GM19351 (cell line): Measurements from ENCODE around the gene AUTS2.
A peak's percentile ranks its signal among the peaks of the same experiment; 100 is the strongest.

Source experiments
- ATAC-seq: cut with Tn5 transposase; IDR thresholded peaks from one replicate; pipeline ENCODE4 v1.9.1; 2021; ENCODE audit warnings: mild to moderate bottlenecking, moderate library complexity; ENCODE audit not compliant: unreplicated experiment

Gene AUTS2

GRCh38 chr7:69754476-69754875 is 156.2 kb downstream of the AUTS2 start:
- ATAC-seq: no peak

DNA sequence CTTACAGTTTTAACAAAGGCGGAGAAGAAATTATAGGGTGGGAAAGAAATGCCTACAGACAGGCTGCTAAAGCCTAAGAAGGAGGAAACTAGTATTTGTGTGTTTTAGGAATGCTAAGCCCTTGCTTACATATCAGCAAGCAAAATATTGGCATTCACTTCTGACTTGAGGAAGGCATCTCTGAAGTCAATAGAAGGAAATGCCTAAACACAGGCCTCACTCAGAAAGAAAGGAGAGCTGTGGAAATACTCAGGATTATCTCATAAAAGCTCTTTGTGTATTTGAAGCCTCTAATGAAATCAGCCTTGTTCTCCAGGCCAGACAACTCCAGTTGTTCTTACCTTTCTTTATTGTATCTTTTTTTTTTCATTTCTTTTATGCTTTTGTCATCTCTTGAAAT is 158.0 kb downstream of the AUTS2 start:
- ATAC-seq: no peak

GRCh38 chr7:69757528-69757927 is 159.3 kb downstream of the AUTS2 start:
- no peak for ATAC-seq

GRCh38 chr7:69757981-69758430 is 159.7 kb downstream of the AUTS2 start:
- ATAC-seq: no peak

DNA sequence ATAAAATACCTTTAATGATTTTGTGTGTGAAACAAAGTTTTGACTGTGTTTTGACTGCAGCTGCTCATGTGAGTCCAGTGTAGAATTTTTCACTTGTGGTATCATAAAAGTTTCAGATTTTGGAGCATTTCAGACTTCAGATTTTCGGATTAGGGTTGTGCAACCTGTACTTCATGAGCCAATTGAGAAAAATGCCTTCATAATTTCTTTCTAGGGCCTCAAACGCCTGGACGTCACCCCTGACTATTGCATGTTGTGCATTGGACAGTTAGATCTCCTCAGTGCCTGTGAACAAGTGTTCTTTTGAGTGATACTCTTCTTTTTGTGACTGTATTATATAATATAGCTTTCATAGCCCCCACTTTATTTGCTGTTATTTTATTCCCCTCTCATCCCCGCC is 161.1 kb downstream of the AUTS2 start:
- ATAC-seq: no peak

- no peak for ATAC-seq
These were observed 163.1 kb downstream of the AUTS2 start for GRCh38 chr7:69761290-69761922.

DNA sequence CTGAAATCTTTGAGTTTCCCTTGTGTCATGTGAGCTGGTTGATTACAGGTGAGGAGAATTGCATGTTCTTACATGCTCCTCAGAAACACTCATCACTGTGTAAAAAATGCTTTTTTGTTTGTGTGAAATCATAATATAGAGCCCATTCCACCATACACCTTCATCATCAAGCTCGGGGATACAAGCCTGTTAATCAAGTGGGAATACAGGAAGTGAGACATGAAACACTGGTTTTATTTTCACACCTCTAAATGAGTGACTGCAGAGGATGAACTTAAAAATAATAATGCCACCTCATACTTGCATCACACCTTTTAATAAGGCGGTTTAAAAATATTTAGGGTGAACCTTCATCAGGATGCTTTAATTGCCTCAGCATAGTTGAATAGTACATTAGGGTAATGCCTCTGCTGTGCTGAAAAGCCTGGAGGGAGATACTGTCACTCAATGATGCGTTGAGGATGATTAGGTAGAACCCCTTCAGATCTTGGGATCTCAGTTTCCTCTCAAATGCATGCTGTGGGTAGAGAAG is 164.6 kb downstream of the AUTS2 start:
- ATAC-seq: peak; percentile 60

DNA sequence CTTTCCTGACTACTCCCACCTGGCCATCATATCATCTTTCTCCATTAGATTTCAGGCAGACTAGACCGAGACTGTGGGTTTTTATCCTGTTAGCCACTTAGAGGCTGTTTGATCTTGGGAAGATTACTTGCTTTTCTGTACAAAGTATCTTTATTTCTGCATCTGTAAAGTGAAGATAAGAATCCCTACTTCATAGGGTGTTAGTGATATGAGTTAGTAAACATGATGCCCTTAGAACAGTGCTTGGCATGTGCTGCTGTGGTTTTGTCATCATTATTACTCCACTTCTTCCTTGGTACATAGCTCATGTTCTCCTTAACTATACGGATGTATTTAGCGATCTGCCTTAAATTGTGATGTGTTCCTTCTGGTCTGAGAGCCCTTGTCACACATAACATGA is 165.2 kb downstream of the AUTS2 start:
- ATAC-seq: no peak

- no peak for ATAC-seq
These were observed 165.9 kb downstream of the AUTS2 start for GRCh38 chr7:69764147-69764546.

DNA sequence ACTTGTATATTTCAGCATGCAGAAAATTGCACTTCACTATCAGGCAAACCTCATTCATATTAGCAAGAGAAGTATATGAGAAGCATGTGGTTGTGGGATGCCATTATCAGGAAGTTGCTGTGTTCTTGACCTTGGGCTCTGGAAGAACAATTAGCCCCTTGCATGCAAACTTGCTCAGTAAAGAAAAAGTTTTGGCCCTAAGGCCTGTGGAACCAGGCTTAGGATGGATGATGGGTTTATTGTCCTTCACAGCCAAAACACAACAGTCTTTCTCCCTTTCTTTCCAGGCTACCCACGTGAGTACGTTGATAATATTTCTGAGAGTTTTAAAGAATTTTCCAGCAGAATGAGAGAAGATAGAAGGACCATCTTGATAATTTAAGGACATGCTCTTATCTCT is 166.4 kb downstream of the AUTS2 start:
- ATAC-seq: no peak

DNA sequence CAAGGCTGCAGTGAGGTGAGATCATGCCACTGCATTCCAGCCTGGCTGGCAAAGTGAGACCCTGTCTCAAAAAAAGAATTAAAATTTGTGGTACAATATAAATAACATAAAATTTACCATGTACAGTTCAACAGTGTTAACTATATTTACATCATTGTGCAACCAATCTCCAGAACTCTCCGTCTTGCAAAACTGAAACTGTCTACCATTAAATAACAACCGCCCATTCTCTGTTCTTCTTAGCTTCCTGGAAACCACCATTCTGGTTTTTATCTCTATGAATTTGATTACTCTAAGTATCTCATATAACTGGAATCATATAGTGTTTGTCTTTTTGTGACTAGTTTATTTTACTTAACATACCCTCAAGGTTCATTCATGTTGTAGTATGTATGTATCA is 167.6 kb downstream of the AUTS2 start:
- peak; percentile 43 for ATAC-seq

- ATAC-seq: no peak
These were observed 170.8 kb downstream of the AUTS2 start for GRCh38 chr7:69768986-69769595.

GRCh38 chr7:69769826-69770225 is 171.6 kb downstream of the AUTS2 start:
- ATAC-seq: no peak

DNA sequence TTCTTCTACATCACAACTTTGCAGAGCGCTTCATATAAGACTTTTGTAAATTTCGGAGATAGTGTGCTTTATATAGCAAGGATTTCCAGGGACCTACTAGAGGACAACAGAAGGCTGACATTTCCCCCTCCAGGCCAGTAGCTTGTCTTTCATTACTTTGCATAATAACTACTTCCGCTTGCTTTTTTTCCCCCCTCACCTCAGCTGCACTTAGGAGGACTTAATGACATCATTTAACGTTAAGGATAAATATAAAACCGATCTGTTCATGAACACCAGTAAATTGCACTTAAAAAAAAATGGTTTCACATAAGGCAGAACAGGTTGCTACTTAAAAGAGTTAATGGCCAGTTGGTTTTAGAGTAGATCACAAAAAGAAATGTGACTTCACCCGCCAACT is 172.3 kb downstream of the AUTS2 start:
- ATAC-seq: no peak

DNA sequence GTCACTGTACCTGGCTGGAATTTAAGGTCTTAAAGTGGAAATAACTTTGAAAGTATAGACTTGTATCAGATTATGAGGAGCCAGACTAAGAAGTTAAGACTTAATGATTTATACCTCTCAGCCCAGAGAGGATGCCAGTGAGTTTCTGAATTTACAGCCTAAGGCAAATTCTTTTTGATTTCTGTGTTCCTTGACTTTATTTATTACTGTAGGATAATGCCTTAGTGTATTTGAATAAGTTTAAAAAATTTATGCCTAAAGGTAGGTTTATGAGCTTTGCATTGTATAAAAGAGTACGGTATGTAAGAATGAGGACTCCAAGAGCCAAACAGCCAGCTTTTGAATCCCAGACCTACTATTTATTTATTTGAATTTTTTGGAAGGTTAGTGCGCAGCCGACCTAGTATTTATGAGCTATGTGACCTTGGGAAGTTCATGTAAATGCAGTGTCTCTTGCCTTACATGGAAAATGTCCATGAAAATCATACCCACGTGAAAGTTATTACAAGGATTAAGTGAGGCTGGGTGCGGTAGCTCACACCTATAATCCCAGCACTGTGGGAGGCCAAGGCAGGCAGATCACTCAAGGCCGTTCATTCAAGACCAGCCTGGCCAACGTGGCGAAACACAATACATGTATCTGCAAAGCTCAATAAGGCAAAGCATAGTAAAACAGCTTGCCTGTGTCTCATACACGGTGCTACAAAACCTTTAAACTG is 174.6 kb downstream of the AUTS2 start:
- no peak for ATAC-seq

- no peak for ATAC-seq
These were observed 175.4 kb downstream of the AUTS2 start for GRCh38 chr7:69773535-69774225.

DNA sequence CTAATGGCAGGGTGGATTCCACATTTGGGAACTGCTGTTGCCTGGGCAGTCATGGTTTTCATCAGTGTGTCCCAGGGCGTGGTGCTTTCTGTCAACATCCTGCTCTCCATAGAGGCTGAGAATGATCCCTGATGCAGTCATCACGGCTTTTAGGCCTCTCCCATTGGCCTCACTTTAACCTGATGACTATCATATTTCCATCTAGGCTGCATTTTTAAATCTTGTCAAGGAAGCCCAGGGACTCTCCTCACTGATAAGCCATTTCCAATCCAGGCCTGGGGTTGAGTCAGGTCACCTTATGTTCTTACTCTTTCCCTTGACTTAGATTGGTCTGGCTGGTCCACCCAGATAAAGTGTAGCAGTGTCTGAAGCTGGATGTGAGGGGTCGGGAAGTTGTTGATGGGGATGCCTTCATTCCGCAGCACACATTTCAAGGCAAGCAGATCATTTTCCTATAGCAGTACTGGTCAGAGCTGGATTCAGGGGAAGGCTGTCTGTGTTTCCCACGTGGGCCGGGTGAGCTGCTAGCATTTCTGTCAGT is 177.0 kb downstream of the AUTS2 start:
- ATAC-seq: no peak

GRCh38 chr7:69776611-69777010 is 178.3 kb downstream of the AUTS2 start:
- ATAC-seq: no peak

GRCh38 chr7:69778138-69778537 is 179.9 kb downstream of the AUTS2 start:
- ATAC-seq: peak; percentile 75

DNA sequence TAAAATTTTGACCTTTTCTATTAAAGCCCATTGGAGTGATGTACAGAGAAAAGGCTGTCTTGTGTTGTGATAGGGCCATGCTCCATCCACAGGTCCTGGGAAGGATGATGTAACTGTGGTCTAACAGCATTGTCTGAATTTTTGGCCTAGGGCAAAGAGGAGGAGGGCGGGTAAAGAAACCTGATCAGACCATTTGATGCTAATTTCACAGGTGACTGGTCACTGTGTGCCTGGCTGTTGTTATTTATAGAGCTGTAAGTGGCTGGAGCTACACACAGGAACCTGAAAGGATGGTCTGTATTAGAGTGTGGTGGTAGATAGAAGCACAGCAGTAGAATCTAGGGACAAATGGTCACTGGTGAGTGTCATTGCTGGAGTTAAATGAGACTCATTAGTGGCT is 182.1 kb downstream of the AUTS2 start:
- no peak for ATAC-seq

GRCh38 chr7:69781412-69781846 is 183.2 kb downstream of the AUTS2 start:
- no peak for ATAC-seq
